ENCODE results near the gene SLC7A6. TPM values are rescaled to one million over a fixed set of nuclear protein-coding genes. Genes with fewer than 3 reads are reported as not detected.

The SLC7A6 gene
- total RNA-seq, 1 donor from 2014 or later: 71.9 TPM

GRCh38 chr16:68319185-68319908, 55.0 kb downstream of the SLC7A6 start:
- no peaks in the 10 kb centered on the region for H3K27me3 Mint-ChIP-seq (ENCODE audit: low read depth, unreplicated experiment)
- H4K20me1 ChIP-seq (ENCODE audit: insufficient read depth, low read length): peaks cover 14% of the 10 kb centered on the region

DNA sequence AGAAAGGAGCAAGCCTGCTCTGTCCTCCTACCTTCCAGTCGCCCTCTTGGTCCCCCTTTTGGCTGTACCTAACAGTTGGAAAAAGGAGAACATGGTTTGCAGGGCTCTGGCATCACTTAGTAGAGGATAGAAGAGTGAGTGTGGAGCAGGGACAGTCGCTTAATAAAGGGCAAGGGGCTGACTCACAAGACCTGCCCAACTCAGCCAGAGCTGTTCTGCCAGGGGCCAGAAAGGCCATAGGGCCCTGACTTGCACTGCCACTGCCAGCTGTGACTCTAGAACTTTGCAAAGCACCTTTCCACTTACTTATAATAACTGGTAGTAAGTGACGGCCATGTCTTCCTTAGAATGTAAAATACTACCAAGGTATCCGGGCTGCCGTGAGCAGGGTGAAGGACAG, 60.0 kb downstream of the SLC7A6 start:
- FAIRE-seq (no peak), DNase-seq (ENCODE audit: low read depth) (no peak)
- Mint-ChIP-seq H3K36me3 (ENCODE audit: low read depth, unreplicated experiment) (peaks cover 15% of the 10 kb centered on the region), H3K27me3 (ENCODE audit: low read depth, unreplicated experiment) (no peaks in the 10 kb centered on the region), H3K4me1 (ENCODE audit: low read depth, unreplicated experiment) (peaks cover 3% of the 10 kb centered on the region), H3K4me3 (ENCODE audit: unreplicated experiment) (no peak overlapping the region), H3K27ac (ENCODE audit: unreplicated experiment) (no peak overlapping the region), H3K9me3 (ENCODE audit: unreplicated experiment) (no peaks in the 10 kb centered on the region)
- peaks cover 6% of the 10 kb centered on the region for H3K36me3 ChIP-seq (ENCODE audit: insufficient read depth, low read length)
- peaks cover 3% of the 10 kb centered on the region for H3K79me2 ChIP-seq (ENCODE audit: insufficient read depth, low read length)
- H3K27ac ChIP-seq (ENCODE audit: low read depth, low read length): no peak overlapping the region
- no peak overlapping the region for H3K4me2 ChIP-seq (ENCODE audit: low read length)
- TF ChIP-seq EZH2 (IDR thresholded peaks at IDR 0.05; ENCODE audit: insufficient read depth, low read length): no peak
- no peak for TF ChIP-seq CTCF (IDR thresholded peaks at IDR 0.05; ENCODE audit: insufficient read depth, low read depth, low read length)
- H3K4me3 ChIP-seq (ENCODE audit: insufficient read depth, low read depth, low read length): no peak overlapping the region
- no peak overlapping the region for H2AFZ ChIP-seq (ENCODE audit: low read depth, low read length)
- peaks cover 5% of the 10 kb centered on the region for H3K4me1 ChIP-seq (ENCODE audit: insufficient read depth, low read length)
- peaks cover 3% of the 10 kb centered on the region for H4K20me1 ChIP-seq (ENCODE audit: insufficient read depth, low read length)
- no peaks in the 10 kb centered on the region for H3K27me3 ChIP-seq (ENCODE audit: insufficient read depth, low read length)
- no peak overlapping the region for H3K9ac ChIP-seq (ENCODE audit: low read length)
- H3K9me3 ChIP-seq (ENCODE audit: insufficient read depth, low read depth, low read length): no peaks in the 10 kb centered on the region

More at GRCh38 chr16:68319185-68319908, 55.0 kb downstream of the SLC7A6 start:
- Histone ChIP-seq H3K9me3 (ENCODE audit: insufficient read depth, low read depth, low read length) (no peaks in the 10 kb centered on the region), H3K4me2 (ENCODE audit: low read length) (no peak overlapping the region), H3K9ac (ENCODE audit: low read length) (no peak overlapping the region), H3K27me3 (ENCODE audit: insufficient read depth, low read length) (no peaks in the 10 kb centered on the region), H3K27ac (ENCODE audit: low read depth, low read length) (no peak overlapping the region), H3K79me2 (ENCODE audit: insufficient read depth, low read length) (peaks cover 6% of the 10 kb centered on the region), H3K4me3 (ENCODE audit: insufficient read depth, low read depth, low read length) (no peak overlapping the region), H2AFZ (ENCODE audit: low read depth, low read length) (no peak overlapping the region), H3K36me3 (ENCODE audit: insufficient read depth, low read length) (peaks cover 10% of the 10 kb centered on the region), H3K4me1 (ENCODE audit: insufficient read depth, low read length) (no peaks in the 10 kb centered on the region)
- FAIRE-seq: no peak
- no peaks in the 10 kb centered on the region for H3K9me3 Mint-ChIP-seq (ENCODE audit: unreplicated experiment)
- no peak overlapping the region for H3K27ac Mint-ChIP-seq (ENCODE audit: unreplicated experiment)
- no peak for TF ChIP-seq CTCF (IDR thresholded peaks at IDR 0.05; ENCODE audit: insufficient read depth, low read depth, low read length)
- TF ChIP-seq EZH2 (IDR thresholded peaks at IDR 0.05; ENCODE audit: insufficient read depth, low read length): no peak
- H3K36me3 Mint-ChIP-seq (ENCODE audit: low read depth, unreplicated experiment): peaks cover 22% of the 10 kb centered on the region
- DNase-seq (ENCODE audit: low read depth): no peak
- H3K4me3 Mint-ChIP-seq (ENCODE audit: unreplicated experiment): no peak overlapping the region
- peaks cover 7% of the 10 kb centered on the region for H3K4me1 Mint-ChIP-seq (ENCODE audit: low read depth, unreplicated experiment)

DNA sequence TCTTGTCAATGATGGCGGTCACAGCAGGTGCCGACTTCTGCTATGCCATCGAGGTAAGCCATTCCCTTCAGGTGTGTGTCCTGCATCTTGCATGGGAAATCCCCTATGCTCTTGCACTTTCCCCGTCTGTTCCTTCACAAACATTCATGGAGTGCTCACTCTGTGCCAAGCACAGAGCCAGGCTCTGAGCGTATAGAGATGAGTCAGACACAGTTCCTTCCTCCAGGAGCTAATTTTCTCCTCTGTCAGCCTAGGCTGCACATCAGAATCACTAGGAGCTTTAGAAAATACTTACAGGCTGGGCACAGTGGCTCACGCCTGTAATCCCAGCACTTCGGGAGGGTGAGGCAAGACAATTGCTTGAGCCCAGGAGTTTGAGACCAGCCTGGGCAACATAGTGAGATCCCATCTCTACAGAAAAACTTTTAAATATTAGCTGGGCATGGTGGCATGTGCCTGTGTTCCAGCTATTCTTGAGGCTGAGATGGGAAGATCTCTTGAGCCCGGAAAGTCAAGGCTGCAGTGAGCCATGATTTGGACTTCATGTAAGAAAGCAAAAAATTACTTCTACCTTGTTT, 60.5 kb downstream of the SLC7A6 start:
- Histone ChIP-seq H3K4me1 (ENCODE audit: insufficient read depth, low read length) (peaks cover 5% of the 10 kb centered on the region), H3K4me3 (ENCODE audit: insufficient read depth, low read depth, low read length) (no peak overlapping the region), H3K9me3 (ENCODE audit: insufficient read depth, low read depth, low read length) (no peaks in the 10 kb centered on the region), H3K79me2 (ENCODE audit: insufficient read depth, low read length) (peaks cover under 1% of the 10 kb centered on the region), H2AFZ (ENCODE audit: low read depth, low read length) (no peak overlapping the region), H4K20me1 (ENCODE audit: insufficient read depth, low read length) (no peaks in the 10 kb centered on the region), H3K27ac (ENCODE audit: low read depth, low read length) (no peak overlapping the region), H3K36me3 (ENCODE audit: insufficient read depth, low read length) (peaks cover 6% of the 10 kb centered on the region), H3K9ac (ENCODE audit: low read length) (no peak overlapping the region), H3K4me2 (ENCODE audit: low read length) (no peak overlapping the region), H3K27me3 (ENCODE audit: insufficient read depth, low read length) (no peaks in the 10 kb centered on the region)
- DNase-seq (ENCODE audit: low read depth): no peak
- Mint-ChIP-seq H3K4me3 (ENCODE audit: unreplicated experiment) (no peak overlapping the region), H3K27me3 (ENCODE audit: low read depth, unreplicated experiment) (no peaks in the 10 kb centered on the region), H3K27ac (ENCODE audit: unreplicated experiment) (no peak overlapping the region), H3K36me3 (ENCODE audit: low read depth, unreplicated experiment) (peaks cover 15% of the 10 kb centered on the region), H3K9me3 (ENCODE audit: unreplicated experiment) (no peaks in the 10 kb centered on the region), H3K4me1 (ENCODE audit: low read depth, unreplicated experiment) (peaks cover 3% of the 10 kb centered on the region)
- no peak for TF ChIP-seq CTCF (IDR thresholded peaks at IDR 0.05; ENCODE audit: insufficient read depth, low read depth, low read length)
- no peak for TF ChIP-seq EZH2 (IDR thresholded peaks at IDR 0.05; ENCODE audit: insufficient read depth, low read length)
- no peak for FAIRE-seq
